ENCODE measurements around the gene PLPPR2.
"Not testable (repeated sequence)": the region's sequence is repeated elsewhere in the genome, so short reads cannot be mapped to it uniquely, and the experiment has no call there.

Gene PLPPR2

GRCh38 chr19:11374433-11375142, 19.4 kb downstream of the PLPPR2 start, which contains the start of gene SWSAP1:
TSS of gene SWSAP1 (plus strand) at chr19:11374666. CDS start at chr19:11374681, 15 bp downstream.
- H3K27ac Mint-ChIP-seq = no peak within 1 kb of the TSS
- peaks cover 5% of the 10 kb centered on the region for H3K36me3 Mint-ChIP-seq (ENCODE audit: low read depth)
- no peak within 1 kb of the TSS for H3K4me3 Mint-ChIP-seq
- DNase-seq = peak; percentile 96
- H3K4me1 Mint-ChIP-seq = peaks cover 13% of the 10 kb centered on the region
- H3K27me3 Mint-ChIP-seq (ENCODE audit: low read depth, poor library complexity) = peaks cover 4% of the 10 kb centered on the region
- TF ChIP-seq CTCF (IDR thresholded peaks at IDR 0.05) = no peak
- no peaks in the 10 kb centered on the region for H3K9me3 Mint-ChIP-seq

GRCh38 chr19:11375143-11375948, 20.1 kb downstream of the PLPPR2 start:
- TF ChIP-seq CTCF (IDR thresholded peaks at IDR 0.05) = no peak
- Mint-ChIP-seq H3K36me3 (ENCODE audit: low read depth) (peaks cover 5% of the 10 kb centered on the region), H3K4me1 (peaks cover 18% of the 10 kb centered on the region), H3K4me3 (no peak overlapping the region), H3K27me3 (ENCODE audit: low read depth, poor library complexity) (peaks cover 7% of the 10 kb centered on the region), H3K9me3 (no peaks in the 10 kb centered on the region), H3K27ac (peak overlapping the region; percentile 85)
- DNase-seq = peak; percentile 40

DNA sequence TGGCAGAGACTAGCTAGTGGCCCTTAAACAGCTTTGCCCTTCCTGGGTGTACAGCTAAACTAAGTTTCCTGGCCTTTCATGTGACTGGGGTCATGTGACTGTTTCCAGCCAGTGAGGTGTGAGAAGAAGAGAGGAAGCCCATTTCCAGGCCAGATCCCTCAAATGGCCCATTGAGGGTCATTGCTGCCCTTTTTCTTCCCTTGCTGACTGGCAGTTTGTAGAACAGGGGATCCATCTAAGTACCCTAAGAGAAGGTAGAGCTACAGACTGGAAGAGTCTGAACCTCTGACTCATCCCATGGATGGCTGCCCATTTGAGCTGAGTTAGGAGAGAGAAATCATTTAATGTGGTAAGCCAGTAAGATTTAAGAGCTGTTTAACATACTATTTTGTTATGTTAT, 22.0 kb downstream of the PLPPR2 start:
- Mint-ChIP-seq H3K27ac (no peak overlapping the region), H3K9me3 (no peaks in the 10 kb centered on the region), H3K36me3 (ENCODE audit: low read depth) (peaks cover 5% of the 10 kb centered on the region), H3K27me3 (ENCODE audit: low read depth, poor library complexity) (peaks cover 15% of the 10 kb centered on the region), H3K4me1 (peaks cover 33% of the 10 kb centered on the region), H3K4me3 (no peak overlapping the region)
- DNase-seq = no peak
- TF ChIP-seq CTCF (IDR thresholded peaks at IDR 0.05) = no peak

GRCh38 chr19:11377756-11378155, 22.5 kb downstream of the PLPPR2 start:
- Mint-ChIP-seq H3K27ac (no peak overlapping the region), H3K4me1 (peaks cover 35% of the 10 kb centered on the region), H3K36me3 (ENCODE audit: low read depth) (peaks cover 5% of the 10 kb centered on the region), H3K9me3 (no peaks in the 10 kb centered on the region), H3K27me3 (ENCODE audit: low read depth, poor library complexity) (peaks cover 20% of the 10 kb centered on the region), H3K4me3 (no peak overlapping the region)
- TF ChIP-seq CTCF (IDR thresholded peaks at IDR 0.05) = no peak
- no peak for DNase-seq

- Mint-ChIP-seq H3K4me3 (no peak overlapping the region), H3K9me3 (no peaks in the 10 kb centered on the region), H3K27ac (no peak overlapping the region), H3K4me1 (peaks cover 38% of the 10 kb centered on the region), H3K36me3 (ENCODE audit: low read depth) (peaks cover 5% of the 10 kb centered on the region), H3K27me3 (ENCODE audit: low read depth, poor library complexity) (peaks cover 27% of the 10 kb centered on the region)
- peak; percentile 76 for TF ChIP-seq CTCF (IDR thresholded peaks at IDR 0.05)
- DNase-seq = peak; percentile 80
Observed at GRCh38 chr19:11378319-11379189, 23.3 kb downstream of the PLPPR2 start.

- H3K4me3 Mint-ChIP-seq; DNase-seq; H3K27ac Mint-ChIP-seq; H3K36me3 Mint-ChIP-seq (ENCODE audit: low read depth); H3K9me3 Mint-ChIP-seq: not testable (repeated sequence)
- Mint-ChIP-seq H3K27me3 (ENCODE audit: low read depth, poor library complexity) (peaks cover 35% of the 10 kb centered on the region), H3K4me1 (peaks cover 38% of the 10 kb centered on the region)
Observed at GRCh38 chr19:11379269-11379845, 24.1 kb downstream of the PLPPR2 start.
